NAMALWA (cell line): ENCODE results near the gene ITCH.
A peak's percentile ranks its signal among the peaks of the same experiment; 100 is the strongest.
"Not testable (repeated sequence)": the region's sequence is repeated elsewhere in the genome, so short reads cannot be mapped to it uniquely, and the experiment has no call there.

Source experiments
- DNase-seq: peaks from one replicate; pipeline ENCODE4 v3.0.0-alpha.2; 2015; ENCODE audit warnings: low spot score

Gene ITCH

DNA sequence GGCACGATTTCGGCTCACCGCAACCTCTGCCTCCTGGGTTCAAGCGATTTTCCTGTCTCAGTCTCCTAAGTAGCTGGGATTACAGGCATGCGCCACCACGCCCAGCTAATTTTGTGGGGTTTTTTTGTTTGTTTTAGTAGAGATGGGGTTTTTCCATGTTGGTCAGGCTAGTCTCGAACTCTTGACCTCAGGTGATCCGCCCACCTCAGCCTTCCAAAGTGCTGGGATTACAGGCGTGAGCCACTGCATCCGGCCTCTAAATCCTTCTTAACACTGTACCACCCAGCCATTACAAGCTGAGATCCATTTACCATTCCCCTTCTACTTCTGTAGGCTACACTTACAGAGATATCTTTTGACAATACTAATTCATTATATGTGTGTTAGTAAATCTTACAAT lies 51.5 kb downstream of the ITCH start:
- not testable (repeated sequence) for DNase-seq

DNA sequence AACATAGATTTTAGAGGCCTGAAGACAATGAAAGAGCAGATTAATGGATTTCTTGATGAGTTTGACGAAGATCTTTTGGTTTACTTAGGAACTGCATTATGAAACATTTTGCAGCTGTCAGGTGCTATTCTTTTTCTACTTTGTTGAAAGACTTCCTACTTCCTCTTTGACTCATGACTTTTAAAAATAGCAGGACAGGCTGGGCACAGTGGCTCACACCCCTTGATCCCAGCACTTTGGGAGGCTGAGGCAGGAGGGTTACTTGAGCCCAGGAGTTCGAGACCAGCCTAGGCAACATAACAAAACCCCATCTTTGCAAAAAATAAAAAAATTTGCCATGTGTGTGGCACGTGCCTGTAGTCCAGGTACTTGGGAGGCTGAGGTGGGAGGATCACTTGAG lies 52.0 kb downstream of the ITCH start:
- DNase-seq: peak; percentile 76

DNA sequence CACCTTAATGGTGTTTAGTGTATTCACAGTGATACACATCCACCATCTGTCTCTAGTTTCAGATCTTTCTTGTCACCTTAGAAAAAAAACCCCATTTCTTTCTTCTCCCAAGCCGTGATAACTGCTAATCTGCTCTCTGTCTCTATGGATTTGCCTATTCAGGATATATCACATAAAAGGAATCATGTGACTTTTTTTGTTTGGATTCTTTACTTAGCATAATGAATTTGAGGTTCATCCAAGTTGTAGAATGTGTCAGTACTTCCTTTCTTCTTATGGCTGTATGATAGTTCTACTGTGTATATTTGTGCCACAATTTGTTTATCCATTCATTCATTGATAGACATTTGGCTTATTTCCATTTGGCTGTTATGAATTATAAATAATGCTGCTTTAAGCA lies 57.1 kb downstream of the ITCH start:
- DNase-seq: no peak

DNA sequence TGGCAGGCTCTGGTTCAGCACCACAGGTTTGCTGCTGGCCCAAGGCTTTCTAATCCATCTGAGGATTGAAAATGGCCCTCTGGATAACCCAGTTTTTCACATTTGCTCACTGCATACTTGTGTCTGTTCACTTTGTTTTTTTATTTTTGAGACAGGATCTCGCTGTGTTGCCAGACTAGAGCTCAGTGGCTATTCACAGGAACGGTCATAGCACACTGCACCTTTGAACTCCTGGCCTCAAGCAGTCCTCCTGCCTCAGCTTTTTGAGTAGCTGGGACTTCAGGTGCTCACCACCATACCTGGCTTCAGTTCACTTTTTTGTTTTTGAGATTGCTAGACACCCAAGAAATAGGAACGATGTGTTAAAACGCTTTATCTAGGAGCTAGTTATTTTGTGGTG lies 57.9 kb downstream of the ITCH start:
- DNase-seq: no peak

DNA sequence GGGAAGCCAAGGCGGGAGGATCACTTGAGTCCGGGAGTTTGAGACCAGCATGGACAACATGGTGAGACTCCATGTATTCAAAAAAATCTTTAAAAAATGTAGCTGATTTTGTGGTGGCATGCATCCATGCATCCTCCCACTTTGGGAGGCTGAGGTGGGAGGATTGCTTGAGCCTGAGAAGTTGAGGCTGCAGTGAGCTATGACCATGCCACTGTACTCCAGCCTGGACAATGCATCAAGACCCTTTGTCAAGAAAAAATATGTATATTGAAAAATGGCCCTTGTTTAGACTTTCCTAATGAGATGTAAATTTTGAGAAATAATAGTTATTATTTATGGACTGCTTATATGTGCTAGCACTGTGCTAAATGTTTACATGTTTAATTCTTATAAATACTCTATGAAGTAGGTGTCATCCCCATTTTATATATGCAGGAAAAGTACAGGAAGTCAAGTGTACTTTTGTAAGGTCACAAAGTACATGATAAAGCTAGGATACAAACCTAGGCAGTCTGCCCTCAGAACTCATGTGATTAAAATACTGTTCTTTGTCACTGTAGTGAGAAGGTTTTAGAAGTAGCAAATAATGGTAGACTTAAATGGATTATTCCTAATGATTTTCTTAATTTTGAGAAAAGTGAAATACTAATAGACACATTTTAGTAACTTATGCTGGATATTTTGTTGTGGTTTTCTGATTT lies 58.8 kb downstream of the ITCH start:
- no peak for DNase-seq

DNA sequence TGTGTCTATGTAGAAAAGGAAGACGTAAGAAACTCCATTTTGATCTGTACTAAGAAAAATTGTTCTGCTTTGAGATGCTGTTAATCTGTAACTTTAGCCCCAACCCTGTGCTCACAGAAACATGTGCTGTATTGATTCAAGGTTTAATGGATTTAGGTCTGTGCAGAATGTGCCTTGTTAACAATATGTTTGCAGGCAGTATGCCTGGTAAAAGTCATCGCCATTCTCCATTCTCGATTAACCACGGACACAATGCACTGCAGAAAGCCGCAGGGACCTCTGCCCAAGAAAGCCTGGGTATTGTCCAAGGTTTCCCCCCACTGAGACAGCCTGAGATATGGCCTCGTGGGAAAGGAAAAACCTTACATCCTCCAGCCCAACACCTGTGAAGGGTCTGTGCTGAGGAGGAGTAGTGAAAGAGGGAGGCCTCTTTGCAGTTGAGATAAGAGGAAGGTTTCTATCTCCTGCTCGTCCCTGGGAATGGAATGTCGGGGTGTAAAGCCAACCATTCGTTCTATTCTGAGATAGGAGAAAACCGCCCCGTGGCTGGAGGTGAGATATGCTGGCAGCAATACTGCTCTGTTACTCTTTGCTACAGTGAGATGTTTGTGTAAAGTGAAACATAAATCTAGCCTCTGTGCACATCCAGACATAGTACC lies 62.1 kb downstream of the ITCH start:
- not testable (repeated sequence) for DNase-seq

DNA sequence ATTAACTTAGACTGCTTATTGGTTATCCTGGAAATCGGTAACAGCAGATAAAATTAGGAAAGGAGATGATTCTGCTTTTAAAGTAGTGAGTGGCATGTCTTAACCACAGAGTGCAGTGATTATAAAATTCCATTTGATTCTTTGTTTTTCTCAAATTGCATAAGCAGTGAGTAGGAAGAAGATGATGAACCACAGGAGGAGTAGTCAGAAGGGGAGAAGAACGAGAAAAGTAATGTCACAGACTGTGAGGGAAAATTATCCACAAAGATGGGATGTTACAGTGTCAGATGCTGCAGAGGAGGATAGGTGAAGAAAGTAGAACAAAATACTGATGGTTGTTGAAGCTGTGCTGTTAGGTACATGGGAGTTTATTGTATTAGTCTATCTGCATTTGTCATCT lies 63.0 kb downstream of the ITCH start:
- DNase-seq: no peak

DNA sequence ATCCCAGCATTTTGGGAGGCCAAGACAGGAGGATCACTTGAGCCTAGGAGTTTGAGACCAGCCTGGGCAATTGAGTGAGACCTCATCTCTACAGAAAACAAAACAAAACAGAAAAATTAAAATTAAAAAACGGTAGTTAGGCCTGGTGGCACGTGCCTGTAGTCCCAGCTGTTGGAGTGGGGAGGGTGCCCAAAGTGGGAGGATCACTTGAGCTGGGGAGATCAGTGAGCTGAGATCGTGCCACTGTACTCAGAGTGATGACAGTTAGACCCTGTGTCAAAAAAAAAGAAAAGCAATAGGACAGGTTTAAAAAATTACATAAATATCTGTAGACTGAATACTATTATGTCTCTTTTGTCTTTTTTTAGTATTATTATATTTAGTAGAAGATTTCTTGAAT lies 64.3 kb downstream of the ITCH start:
- DNase-seq: no peak

DNA sequence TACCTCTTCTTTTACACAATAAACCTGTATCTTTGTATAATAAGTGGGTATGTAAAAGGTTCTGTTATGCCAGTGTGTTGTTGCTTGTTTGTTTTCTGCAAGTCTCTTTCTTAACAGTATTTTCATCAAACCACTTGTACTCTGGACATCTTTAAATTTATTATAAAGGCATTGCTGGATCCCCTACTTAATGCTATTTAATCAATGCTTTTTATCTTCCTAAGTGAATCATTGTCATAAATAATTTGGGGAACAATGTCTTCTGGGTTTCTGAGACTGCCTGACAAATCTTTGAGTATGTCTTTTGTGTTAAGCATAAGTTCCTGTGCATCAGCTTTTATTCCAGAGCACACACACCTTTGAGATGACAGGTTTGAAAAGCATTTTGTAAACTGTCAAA lies 64.7 kb downstream of the ITCH start:
- no peak for DNase-seq

DNA sequence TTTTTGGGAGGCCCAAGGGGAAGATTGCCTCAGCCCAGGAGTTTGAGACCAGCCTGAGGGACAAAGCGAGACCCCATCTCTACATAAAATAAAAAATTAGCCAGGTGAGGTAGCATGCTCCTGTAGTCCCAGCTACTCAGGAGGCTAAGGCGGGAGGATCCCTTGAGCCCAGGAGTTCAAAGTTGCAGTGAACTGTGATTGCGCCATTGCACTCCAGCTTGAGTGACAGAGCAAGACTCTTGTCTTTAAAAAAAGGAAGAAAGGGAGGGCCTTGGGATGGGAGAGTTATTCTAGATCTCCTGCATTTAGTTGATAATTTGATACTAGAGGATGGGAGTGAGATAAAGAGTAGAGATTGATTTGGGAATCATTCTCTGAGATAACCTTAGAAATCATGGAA lies 68.1 kb downstream of the ITCH start:
- no peak for DNase-seq

DNA sequence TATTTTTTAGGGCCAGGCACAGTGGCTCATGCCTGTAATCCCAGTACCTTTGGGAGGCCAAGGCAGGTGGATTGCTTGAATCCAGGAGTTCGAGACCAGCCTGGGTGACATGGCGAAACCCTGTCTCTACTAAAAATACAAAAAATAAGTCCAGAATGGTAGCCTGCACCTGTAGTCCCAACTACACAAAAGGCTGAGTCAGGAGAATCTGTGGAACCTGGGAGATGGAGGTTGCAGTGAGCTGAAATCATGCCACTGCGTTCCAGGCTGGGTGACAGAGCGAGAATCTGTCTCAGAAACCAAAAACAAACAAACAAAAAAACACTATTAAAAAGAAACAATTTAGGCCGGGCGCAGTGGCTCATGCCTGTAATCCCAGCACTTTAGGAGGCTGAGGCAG lies 69.6 kb downstream of the ITCH start:
- DNase-seq: not testable (repeated sequence)

DNA sequence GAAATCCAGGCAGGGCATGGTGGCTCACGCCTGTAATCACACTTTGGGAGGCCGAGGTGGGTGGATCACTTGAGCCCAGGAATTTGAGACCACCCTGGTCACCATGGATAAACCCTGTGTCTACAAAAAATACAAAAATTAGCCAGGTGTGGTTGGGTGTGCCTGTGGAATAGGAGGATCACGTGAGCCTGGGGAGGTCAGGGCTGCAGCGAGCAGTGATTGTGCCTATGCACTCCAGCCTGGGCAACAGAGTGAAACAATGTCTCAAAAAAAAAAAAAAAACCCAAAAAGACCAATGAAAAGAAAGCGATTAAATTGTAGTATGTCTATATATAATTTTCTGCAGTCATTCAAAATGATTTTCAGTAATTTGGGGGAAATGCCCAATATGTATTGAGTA lies 70.3 kb downstream of the ITCH start:
- DNase-seq: no peak

DNA sequence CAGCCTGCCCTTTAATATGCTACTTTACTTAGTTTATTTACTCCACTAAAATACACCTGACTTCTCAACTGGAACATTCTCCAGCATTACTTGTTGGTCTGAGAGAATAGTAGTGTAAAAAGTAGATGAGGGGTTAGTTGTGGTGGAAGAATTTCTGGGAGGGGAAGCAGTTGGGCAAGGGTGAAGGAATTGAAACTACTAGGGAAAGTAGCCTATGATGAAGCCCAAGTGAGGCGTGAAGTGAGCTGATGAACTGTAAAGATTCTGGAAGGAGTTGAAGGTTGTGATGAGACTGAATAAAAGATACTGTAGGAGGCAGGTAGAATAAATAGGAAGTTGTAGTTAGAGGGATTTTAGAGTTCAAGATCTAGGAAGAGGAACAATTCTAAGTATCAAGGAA lies 72.5 kb downstream of the ITCH start:
- peak; percentile 13 for DNase-seq

DNA sequence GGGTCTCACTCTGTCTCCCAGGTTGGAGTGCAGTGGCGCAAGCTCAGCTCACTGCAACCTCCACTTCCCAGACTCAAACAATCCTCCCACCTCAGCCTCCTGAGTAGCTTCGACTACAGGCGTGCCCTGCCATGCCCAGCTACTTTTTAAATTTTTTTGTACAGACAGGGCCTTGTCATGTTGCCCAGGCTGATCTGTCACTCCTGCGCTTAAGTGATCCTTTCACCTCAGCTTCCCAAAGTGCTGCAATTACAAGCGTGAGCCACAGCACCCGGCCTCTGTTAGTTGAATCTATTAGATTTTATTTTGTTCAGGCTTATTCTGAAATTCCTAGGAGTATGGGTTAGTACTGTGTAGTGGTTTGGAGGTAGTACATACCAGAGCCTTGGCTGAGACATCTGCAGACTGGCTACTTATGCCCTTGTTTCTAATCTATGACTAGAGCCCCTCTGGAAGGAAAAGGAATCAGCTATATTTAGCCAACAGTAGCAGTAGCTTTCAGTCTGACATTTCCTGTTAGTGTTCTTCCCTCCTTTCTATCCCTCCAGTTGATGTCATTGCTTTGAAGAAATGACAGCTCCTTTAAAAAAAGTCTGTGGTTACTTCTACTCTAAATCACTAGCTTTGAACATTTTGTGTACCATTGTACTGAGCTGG lies 74.4 kb downstream of the ITCH start:
- no peak for DNase-seq

DNA sequence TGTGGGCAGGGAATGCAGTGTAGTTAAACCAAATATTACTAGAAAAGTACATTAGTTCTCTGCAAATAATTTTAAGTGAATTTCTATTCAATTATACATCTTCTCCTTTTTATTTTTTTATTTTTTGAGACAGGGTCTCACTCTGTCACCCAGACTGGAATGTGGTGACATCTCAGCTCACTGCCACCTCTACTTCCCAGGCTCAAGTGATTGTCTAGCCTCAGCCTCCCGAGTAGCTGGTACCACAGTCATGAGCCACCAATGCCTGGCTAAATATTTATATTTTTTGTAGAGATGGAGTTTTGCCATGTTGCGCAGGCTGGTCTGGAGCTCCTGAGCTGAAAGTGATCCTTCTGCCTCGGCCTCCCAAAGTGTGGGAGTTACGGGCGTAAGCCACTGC lies 76.1 kb downstream of the ITCH start:
- DNase-seq: no peak

DNA sequence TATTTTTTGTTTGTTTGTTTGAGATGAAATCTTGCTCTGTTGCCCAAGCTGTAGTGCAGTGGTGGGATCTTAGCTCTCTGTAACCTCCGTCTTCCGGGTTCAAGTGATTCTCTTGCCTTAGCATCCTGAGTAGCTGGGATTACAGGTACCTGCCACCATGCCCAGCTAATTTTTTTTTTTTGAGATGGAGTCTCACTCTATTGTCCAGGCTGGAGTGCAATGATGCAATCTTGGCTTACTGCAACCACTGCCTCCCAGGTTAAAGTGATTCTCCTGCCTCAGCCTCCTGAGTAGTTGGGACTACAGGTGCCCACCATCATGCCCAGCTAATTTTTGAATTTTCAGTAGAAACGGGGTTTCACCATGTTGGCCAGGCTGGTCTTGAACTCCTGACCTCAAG lies 78.3 kb downstream of the ITCH start:
- DNase-seq: not testable (repeated sequence)

DNA sequence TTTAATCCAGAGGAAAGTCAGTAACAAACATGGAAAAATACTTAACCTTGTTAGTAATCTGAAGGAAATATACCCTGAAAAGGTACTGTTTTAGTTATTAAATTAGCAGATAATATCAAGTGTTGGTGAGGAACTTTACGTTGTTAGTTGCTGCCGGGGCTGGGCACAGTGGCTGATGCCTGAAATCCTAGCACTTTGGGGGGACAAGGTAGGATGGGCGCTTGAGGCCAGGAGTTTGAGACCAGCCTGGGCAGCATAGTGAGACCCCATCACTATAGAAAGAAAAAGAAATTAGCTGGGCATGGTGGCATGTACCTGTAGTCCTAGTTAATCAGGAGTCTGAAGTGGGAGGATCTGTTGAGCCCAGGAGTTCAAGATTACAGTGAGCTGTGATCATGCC lies 80.5 kb downstream of the ITCH start:
- DNase-seq: no peak

DNA sequence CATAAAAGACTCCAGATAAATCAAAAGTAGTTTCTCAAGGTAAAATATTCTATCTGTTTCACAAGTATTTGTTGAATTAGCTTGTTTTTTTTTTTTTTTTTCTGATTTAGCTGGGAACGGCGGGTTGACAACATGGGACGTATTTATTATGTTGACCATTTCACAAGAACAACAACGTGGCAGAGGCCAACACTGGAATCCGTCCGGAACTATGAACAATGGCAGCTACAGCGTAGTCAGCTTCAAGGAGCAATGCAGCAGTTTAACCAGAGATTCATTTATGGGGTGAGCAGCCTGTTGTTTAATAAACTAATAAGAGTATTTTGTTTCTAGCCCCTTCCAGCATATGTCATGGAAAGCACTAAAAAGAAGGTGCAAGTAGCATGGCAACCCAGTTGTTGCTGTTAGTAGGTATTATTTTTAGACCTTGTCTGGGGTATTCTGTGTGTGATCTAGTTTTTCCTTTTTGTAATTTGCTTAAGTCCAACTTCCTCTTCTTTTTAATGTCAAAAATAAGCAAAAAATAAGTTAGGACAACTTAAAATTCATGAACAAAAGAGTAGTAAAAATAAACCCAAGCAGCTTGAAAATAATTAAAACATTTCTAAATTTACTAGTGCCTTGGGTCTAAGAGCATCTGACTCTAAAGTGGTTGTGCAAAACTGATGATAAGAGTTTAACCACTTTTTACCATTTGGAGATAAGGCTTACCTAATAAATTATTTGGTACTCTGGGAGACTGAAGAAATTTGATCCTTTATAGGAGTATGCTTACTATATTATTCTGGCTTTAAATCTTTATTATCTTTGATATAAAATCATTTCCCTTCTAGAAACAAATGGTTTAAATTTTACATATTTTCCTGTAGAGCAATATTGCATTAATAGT lies 82.3 kb downstream of the ITCH start:
- DNase-seq: peak; percentile 20

DNA sequence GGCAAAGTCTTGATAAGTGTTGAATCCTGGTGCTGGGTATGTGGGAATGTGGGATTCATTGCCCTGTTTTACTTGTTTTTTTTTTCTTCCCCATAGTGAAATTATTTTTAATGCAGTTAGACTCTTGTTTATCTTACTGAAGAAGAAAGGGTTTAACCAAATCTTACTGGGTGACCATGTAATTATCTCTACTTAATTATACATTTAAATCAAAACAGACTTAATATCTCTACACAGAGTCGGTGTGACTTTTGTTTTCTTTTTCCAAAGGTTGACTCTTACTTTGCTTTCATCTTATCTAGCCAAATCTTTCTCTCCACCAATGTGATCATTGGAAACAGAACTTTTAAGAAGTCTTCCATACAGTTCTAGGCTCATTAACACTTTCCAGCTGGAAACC lies 85.4 kb downstream of the ITCH start:
- DNase-seq: no peak

DNA sequence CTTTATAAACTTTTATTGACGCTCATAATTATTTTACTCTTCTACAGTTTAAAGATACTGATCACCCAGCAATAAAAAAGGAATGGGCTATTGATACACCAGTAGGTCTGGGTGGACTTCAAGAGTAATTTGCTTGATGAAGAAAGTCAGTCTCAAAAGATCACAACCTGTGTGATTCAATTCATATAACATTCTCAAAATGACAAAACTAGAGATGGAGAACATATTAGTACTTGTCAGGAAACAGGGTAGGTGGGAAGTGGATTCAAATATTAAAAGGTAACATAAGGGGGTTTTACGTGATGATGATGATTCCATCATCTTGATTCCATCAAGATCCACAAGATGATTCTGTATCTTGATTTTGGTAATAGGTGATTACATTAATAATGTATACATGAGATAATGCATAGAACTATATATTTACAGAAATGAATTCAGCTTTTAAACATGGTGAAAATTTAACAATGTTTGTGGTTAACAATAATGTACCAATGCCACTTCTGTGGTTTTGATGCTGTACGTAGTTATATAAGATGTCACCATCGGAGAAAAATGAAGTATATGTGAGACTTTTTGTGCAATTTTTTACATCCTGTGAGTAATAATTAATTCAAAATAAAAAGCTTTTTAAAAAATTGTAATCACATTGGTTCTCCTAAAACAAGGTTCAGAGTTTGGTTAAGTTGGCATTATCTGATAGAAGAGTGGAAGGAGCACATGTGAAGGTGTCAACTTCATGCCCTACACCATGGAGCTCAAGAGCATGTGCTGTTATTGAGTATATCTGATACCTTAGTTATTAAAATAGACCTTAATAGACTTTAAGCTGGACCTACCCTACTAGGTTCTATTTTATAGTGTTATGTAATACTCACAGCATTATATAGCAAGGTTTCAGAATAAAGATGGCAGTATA lies 86.9 kb downstream of the ITCH start:
- no peak for DNase-seq

DNA sequence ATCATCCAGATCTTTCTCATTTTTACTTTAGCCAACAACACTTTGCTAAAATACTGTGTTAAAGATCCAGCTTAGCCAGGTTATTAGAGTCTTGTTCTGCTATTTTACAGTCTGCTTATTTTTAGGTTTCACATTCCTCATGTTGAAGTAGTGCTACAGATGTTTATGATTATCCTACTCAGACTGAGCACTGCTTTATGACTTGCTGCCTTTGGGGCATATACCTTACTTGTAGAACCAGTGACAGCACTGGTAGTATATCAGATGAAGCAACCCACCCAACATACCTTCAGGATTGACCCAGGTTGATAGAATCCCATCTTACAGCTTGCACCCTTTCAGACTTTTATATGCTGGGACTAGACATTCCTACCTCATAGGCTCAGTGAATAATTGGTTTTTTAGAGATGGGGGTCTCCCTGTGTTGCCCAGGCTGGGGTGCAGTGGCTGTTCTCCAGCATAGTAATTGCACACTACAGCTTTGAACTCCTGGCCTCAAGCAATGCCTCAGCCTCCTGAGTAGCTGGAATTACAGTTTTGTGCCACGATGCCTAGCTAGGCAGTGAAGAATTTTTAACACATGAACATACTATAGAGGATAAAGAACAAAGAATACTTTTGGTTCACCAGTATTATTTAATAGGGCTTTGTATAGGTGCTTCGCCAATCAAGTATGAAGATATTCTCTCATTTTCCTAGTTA lies 89.4 kb downstream of the ITCH start:
- DNase-seq: no peak
